GM19452 (cell line): ENCODE measurements around the gene DENND1A.
A peak's percentile ranks its signal among the peaks of the same experiment; 100 is the strongest.
"Not testable (repeated sequence)": the region's sequence is repeated elsewhere in the genome, so short reads cannot be mapped to it uniquely, and the experiment has no call there.

Source experiments
- ATAC-seq: cut with Tn5 transposase; IDR thresholded peaks from one replicate; pipeline ENCODE4 v1.9.1; 2021; ENCODE audit not compliant: unreplicated experiment

DENND1A gene

DNA sequence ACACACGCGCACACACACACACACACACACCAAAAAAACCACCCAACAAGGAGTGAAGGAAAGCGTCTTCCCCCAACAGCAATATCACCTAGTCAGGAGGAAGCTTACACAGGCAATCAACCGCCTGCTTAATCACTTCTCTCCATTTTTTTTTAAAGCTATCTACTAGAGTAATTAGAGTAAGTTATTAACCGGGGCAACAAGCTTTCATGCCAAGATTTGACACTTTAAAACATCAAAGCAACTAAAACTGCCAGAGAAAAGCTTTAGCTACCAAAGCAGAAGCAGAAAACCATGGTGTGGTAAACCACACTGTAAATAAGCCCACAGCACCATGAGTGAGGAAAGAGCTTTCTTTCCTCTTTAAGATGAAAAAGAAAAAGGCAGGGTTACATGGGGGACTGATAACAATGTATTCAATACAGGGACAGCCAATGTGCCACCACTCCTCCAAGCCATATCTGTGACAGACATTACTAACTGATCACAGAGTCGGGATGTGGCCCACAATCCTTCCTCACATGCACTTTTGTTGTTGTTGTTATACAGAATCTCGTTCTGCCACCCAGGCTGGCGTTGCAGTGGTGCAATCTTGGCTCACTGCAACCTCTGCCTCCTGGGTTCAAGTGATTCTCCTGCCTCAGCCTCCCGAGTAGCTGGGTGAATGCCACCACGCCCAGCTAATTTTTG lies 291.8 kb downstream of the DENND1A start:
- ATAC-seq: peak; percentile 64

DNA sequence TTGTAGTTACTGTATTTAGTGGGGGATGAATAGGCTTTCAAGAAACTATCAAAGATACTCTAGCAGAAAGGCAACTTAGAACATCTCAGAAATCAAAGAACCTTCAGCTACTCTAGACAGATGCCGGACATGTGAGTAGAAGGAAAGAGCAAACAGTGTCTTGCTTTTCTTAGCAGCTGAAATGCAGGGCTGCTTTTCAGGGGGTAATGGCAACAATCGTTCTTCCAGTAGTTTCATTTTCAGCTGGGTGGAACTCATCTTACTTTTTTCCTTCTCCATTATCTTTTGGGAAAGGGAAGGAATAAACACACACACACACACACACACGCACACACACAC lies 292.4 kb downstream of the DENND1A start:
- no peak for ATAC-seq

- not testable (repeated sequence) for ATAC-seq
Observed at GRCh38 chr9:123636805-123637204, 293.1 kb downstream of the DENND1A start.

GRCh38 chr9:123631862-123632261 lies 298.1 kb downstream of the DENND1A start:
- ATAC-seq: no peak

DNA sequence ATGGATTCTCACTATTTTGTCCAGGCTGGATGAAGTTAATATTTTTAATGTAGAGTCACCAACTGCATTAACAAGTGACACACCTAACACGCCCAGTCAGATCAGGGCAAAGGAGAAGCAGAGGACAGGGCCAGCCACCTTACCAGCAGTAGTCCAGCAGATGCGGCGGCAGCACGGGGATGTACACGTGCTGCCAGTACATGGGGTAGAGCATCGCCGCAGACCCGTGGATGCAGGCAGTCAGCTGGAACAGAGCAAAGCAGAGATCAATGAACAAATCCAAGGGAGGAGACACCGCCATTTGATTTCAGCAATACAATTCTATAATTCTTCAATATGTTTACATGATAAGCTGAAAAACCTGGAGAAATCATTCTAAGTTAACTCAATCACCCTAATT lies 299.7 kb downstream of the DENND1A start:
- no peak for ATAC-seq

DNA sequence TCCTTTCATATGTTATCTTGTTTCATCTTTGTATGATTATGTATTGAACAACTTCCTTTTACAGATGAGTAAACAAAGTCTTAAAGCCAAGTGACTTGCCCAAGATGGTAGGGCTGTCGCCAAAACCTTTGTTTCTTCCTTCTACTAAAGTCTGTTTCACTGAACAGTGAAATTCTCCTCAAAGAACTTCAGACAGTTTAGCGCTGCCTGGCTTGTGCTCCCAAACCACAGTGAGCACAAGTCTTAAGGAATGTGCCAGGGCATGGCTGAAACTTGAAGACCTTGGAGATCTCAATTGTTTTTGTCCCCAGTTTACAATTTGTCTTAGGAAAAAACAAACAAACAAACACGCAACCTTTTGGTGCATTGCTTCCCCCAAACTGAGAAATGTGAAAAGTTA lies 300.4 kb downstream of the DENND1A start:
- ATAC-seq: no peak

GRCh38 chr9:123622711-123623241 lies 307.1 kb downstream of the DENND1A start:
- ATAC-seq: no peak

DNA sequence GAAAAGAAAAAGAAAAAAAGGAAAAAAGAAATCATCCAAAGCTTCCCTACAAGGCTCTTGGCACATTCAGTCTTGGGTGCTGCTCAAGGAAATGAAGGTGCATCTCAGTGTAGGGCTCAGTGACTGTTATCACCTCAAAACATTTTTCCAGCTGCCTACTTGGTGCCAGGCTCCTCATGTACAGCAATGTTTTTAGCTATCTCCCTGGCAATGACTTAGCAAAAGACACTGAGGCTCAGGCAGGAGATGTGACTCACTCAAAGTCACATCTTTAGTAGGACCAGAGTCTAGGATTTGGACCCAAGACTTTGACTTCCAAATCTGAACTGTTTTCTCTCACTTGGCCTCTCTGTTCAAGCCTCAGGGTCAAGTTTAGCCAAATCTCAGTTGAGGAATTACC lies 309.7 kb downstream of the DENND1A start:
- no peak for ATAC-seq

GRCh38 chr9:123617952-123618678 lies 311.8 kb downstream of the DENND1A start:
- ATAC-seq: no peak

GRCh38 chr9:123617286-123617685 lies 312.6 kb downstream of the DENND1A start:
- ATAC-seq: no peak

GRCh38 chr9:123616707-123617106 lies 313.2 kb downstream of the DENND1A start:
- no peak for ATAC-seq

- ATAC-seq: no peak
Observed at GRCh38 chr9:123615381-123615780, 314.5 kb downstream of the DENND1A start.

DNA sequence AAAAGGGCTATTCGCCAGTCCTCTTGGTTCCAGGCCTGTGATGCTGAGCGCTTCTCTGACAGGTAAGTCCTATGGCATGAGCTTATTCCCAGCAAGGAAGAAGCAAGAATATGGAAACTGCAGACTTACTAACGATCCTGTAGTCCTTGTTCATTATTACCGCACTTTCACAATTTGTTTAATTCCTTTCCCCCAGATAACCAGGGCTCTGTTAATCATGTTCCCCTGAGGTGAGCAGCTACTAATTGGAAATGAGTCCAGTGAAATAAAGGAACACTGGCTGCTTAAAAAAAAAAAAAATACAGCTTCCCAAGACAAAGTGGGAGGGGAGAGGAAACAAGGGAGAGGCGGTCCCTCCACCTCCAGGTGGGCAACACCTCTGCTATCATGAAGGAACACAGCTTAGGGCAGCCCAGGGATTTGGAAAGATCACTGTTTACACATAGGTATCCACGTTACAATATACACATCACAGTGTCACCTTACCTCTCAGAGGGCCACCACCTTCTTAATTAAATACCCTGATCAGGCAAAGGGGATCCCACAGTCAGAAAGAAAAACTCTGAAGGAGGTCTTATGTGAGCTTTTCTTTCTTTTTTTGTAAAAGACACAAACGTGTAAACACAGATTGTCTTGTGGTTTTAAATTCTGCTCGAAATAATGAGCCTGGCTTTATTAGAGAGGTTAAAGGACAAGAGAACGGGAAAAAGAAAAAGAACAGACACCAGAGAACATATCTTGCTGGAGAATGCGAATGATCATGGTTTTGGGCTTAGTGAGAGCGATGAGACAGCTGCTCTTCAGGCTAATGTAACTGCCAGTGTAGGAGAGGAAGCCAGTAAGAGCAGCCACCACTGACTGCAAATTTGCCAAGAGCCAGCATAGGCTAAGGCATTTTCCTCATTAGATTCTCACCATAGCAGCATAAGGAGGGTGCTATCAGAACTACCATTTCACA lies 315.3 kb downstream of the DENND1A start:
- ATAC-seq: no peak

DNA sequence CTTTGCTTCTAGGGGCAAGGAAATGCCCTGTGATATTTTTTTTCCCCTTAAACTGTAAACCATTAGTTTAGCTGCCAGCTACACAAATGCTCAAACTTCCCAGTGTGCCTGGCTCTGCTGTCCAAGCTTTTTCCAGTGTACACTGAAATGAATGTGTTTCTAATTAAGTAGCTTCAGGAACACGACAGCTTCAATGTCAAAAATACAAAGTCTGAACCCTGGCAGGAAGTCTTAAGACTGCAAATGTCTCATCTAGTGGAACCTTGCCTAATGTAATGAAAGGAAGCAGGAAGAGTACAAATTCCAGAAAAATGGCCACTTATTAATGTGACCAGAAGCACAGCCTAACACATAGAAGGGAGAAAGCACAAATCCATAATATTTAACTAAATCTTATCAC lies 318.7 kb downstream of the DENND1A start:
- no peak for ATAC-seq

GRCh38 chr9:123609844-123610243 lies 320.1 kb downstream of the DENND1A start:
- no peak for ATAC-seq

DNA sequence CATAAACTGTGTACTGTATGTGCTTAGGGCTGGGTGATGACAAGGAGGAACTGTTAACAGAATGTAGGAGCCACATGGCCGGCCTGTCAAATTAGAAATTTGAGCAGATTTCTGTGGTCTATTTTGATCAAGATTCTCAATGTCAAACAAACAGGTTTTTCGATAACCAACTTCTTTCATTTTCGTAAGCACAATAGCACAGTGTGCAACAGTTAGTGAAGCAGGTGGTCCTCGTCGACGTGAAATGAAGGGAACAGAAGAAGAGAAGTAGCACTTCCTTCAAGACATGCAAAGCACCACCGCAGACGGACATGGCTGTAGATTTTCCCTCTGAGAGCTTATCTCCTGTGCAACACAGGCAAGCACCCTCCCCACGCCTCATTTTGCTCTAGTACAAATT lies 321.8 kb downstream of the DENND1A start:
- ATAC-seq: peak; percentile 96

DNA sequence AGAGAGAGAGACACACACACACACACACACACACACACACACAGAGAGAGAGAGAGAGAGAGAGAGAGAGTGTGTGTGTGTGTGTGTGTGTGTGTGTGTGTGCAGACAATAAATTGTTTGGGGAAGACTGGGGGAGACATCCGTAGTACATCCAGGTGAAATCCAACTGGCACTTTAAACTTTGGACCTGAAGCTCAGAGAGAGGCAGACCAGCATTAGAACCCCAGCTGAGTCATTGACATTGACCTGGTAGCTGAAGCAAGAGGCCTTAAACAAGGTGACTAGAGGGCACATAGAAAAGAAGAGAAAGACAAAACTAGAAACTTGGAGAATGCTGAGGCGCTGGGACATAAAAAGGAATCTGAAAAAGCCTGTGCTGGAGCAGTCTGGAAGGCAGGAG lies 322.4 kb downstream of the DENND1A start:
- no peak for ATAC-seq

- ATAC-seq: no peak
Observed at GRCh38 chr9:123606141-123606540, 323.8 kb downstream of the DENND1A start.

- no peak for ATAC-seq
Observed at GRCh38 chr9:123605286-123605685, 324.6 kb downstream of the DENND1A start.

- no peak for ATAC-seq
Observed at GRCh38 chr9:123604861-123605260, 325.1 kb downstream of the DENND1A start.

DNA sequence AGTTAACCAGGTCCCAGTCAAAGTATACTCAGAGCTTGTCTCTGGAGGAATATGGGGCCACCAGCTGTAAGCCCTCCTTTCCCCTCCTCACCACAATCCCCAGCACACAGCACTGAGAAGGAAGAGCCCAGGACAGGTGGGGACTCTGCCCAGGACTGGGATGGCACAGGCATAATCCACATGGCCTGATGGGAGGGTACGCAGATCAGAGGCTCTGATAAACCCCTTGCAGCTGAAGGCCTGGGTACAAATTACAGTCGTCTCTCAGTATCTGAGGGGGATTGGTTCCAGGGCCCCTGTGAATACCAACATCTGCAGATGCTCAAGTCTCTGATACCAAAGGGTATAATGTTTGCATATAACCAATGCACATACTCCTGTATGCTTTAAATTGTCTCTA lies 328.1 kb downstream of the DENND1A start:
- ATAC-seq: no peak
